Ectodermal cell (in vitro differentiated cells): ENCODE results near the gene RAB13. TPM values are rescaled to one million over a fixed set of nuclear protein-coding genes. Genes with fewer than 3 reads are reported as not detected.
"Not testable (repeated sequence)": the region's sequence is repeated elsewhere in the genome, so short reads cannot be mapped to it uniquely, and the experiment has no call there.

ENCODE experiments used
- H3K27ac ChIP-seq: 2 replicates; pipeline ENCODE4 v1.7.0; 2013; ENCODE audit warnings: mild to moderate bottlenecking, low read depth, low read length; ENCODE audit not compliant: insufficient read depth, poor library complexity, severe bottlenecking
- H3K27me3 ChIP-seq: 2 replicates; pipeline ENCODE4 v1.7.0; 2013; ENCODE audit warnings: mild to moderate bottlenecking, low read length; ENCODE audit not compliant: insufficient read depth, control insufficient read depth, poor library complexity, severe bottlenecking
- H3K36me3 ChIP-seq: one replicate; pipeline ENCODE4 v1.7.0; 2013; ENCODE audit warnings: low read length; ENCODE audit not compliant: control insufficient read depth, insufficient read depth
- H3K4me1 ChIP-seq: one replicate; pipeline ENCODE4 v1.7.0; 2013; ENCODE audit warnings: low read length; ENCODE audit not compliant: control insufficient read depth, insufficient read depth
- H3K4me3 ChIP-seq: 2 replicates; pipeline ENCODE4 v1.7.0; 2013; ENCODE audit warnings: low read depth, low read length, control low read depth; ENCODE audit not compliant: insufficient read depth
- H3K9me3 ChIP-seq: 2 replicates; pipeline ENCODE4 v1.7.0; 2013; ENCODE audit warnings: mild to moderate bottlenecking, low read length, moderate library complexity; ENCODE audit not compliant: control insufficient read depth
- WGBS, 2 experiments: methylation state at CpG; one replicate each; pipeline ENCODE4 v1.1.7; 2013; ENCODE audit warnings: missing lambda C conversion rate in 2 of 2; 5-methylcytosine and 5-hydroxymethylcytosine counted together
- polyA plus RNA-seq, 4 experiments: library from polyadenylated mRNA; stranded (reverse); fragments of 50-300 nt; gene quantifications; one replicate each; pipeline ENCODE4 v1.2.3, GENCODE V29; 2013

The RAB13 gene
- 86.2 TPM for polyA plus RNA-seq (2013, experiment 1 of 4)
- 65.9 TPM for polyA plus RNA-seq (2013, experiment 2 of 4)
- 70.9 TPM for polyA plus RNA-seq (2013, experiment 3 of 4)
- 77.3 TPM for polyA plus RNA-seq (2013, experiment 4 of 4)

- 0% methylated on average over 32 of the region's 32 CpGs for WGBS, 2 experiments
- peaks cover 9% of the 10 kb centered on the region for H3K4me1 ChIP-seq
- H3K27me3 ChIP-seq, result no peaks in the 10 kb centered on the region
- H3K4me3 ChIP-seq, result peak within 1 kb of the TSS; percentile 54
- peak within 1 kb of the TSS; percentile 67 for H3K27ac ChIP-seq
- no peaks in the 10 kb centered on the region for H3K36me3 ChIP-seq
- no peaks in the 10 kb centered on the region for H3K9me3 ChIP-seq
These were observed at the start of gene RAB13 for GRCh38 chr1:153985941-153986761. Gene RAB13 (minus strand): TSS chr1:153986339. CDS start chr1:153986236, 103 bp downstream.

GRCh38 chr1:154033697-154034096 lies 47.6 kb upstream of the RAB13 start:
- 100% methylated on average over 1 of the region's 1 CpG; no CpG with 5 or more reads in 1 of the 2 experiments for WGBS, 2 experiments
- not testable (repeated sequence) for H3K36me3 ChIP-seq, H3K27ac ChIP-seq, H3K4me3 ChIP-seq, H3K27me3 ChIP-seq, H3K4me1 ChIP-seq, H3K9me3 ChIP-seq

GRCh38 chr1:154019940-154020339 lies 33.8 kb upstream of the RAB13 start:
- no peaks in the 10 kb centered on the region for H3K9me3 ChIP-seq
- H3K4me3 ChIP-seq, result no peak overlapping the region
- 88 to 94% methylated on average over 1 of the region's 1 CpG for WGBS, 2 experiments
- H3K27me3 ChIP-seq, result no peaks in the 10 kb centered on the region
- H3K27ac ChIP-seq, result no peak overlapping the region
- no peaks in the 10 kb centered on the region for H3K4me1 ChIP-seq
- no peaks in the 10 kb centered on the region for H3K36me3 ChIP-seq

GRCh38 chr1:154019269-154019668 lies 33.1 kb upstream of the RAB13 start:
- H3K9me3 ChIP-seq, result no peaks in the 10 kb centered on the region
- no peak overlapping the region for H3K4me3 ChIP-seq
- H3K27me3 ChIP-seq, result no peaks in the 10 kb centered on the region
- H3K27ac ChIP-seq, result no peak overlapping the region
- no peaks in the 10 kb centered on the region for H3K36me3 ChIP-seq
- 92 to 93% methylated on average over 4 of the region's 4 CpGs for WGBS, 2 experiments
- H3K4me1 ChIP-seq, result no peaks in the 10 kb centered on the region

- Histone ChIP-seq H3K4me3 (no peak overlapping the region), H3K36me3 (no peaks in the 10 kb centered on the region), H3K9me3 (no peaks in the 10 kb centered on the region), H3K4me1 (no peaks in the 10 kb centered on the region), H3K27me3 (no peaks in the 10 kb centered on the region), H3K27ac (no peak overlapping the region)
- 92 to 94% methylated on average over 3 of the region's 3 CpGs for WGBS, 2 experiments
These were observed 28.2 kb upstream of the RAB13 start for GRCh38 chr1:154014154-154014907.

- 94 to 95% methylated on average over 14 of the region's 14 CpGs for WGBS, 2 experiments
- not testable (repeated sequence) for H3K4me3 ChIP-seq, H3K27ac ChIP-seq, H3K27me3 ChIP-seq, H3K4me1 ChIP-seq, H3K9me3 ChIP-seq, H3K36me3 ChIP-seq
These were observed 26.4 kb upstream of the RAB13 start for GRCh38 chr1:154012543-154012942.

- 88 to 93% methylated on average over 1 of the region's 1 CpG for WGBS, 2 experiments
These were observed 26.0 kb upstream of the RAB13 start for GRCh38 chr1:154012129-154012528.

GRCh38 chr1:154006136-154006535 lies 20.0 kb upstream of the RAB13 start:
- H3K9me3 ChIP-seq, result no peaks in the 10 kb centered on the region
- 93 to 100% methylated on average over 3 of the region's 3 CpGs for WGBS, 2 experiments
- no peak overlapping the region for H3K27ac ChIP-seq
- H3K27me3 ChIP-seq, result no peaks in the 10 kb centered on the region
- H3K36me3 ChIP-seq, result no peaks in the 10 kb centered on the region
- H3K4me3 ChIP-seq, result no peak overlapping the region
- H3K4me1 ChIP-seq, result no peaks in the 10 kb centered on the region

More at GRCh38 chr1:154012129-154012528, 26.0 kb upstream of the RAB13 start:
- no peak overlapping the region for H3K4me3 ChIP-seq
- H3K27me3 ChIP-seq, result no peaks in the 10 kb centered on the region
- H3K36me3 ChIP-seq, result no peaks in the 10 kb centered on the region
- no peaks in the 10 kb centered on the region for H3K9me3 ChIP-seq
- H3K27ac ChIP-seq, result no peak overlapping the region
- no peaks in the 10 kb centered on the region for H3K4me1 ChIP-seq

- Histone ChIP-seq H3K4me3 (no peak overlapping the region), H3K4me1 (no peaks in the 10 kb centered on the region), H3K27ac (no peak overlapping the region), H3K36me3 (peaks cover 3% of the 10 kb centered on the region), H3K27me3 (no peaks in the 10 kb centered on the region), H3K9me3 (no peaks in the 10 kb centered on the region)
- 90 to 96% methylated on average over 3 of the region's 4 CpGs for WGBS, 2 experiments
These were observed 14.3 kb upstream of the RAB13 start for GRCh38 chr1:154000420-154000819.

- H3K27me3 ChIP-seq, H3K9me3 ChIP-seq, H3K27ac ChIP-seq, H3K4me1 ChIP-seq, H3K4me3 ChIP-seq: not testable (repeated sequence)
- 94 to 95% methylated on average over 10 of the region's 10 CpGs for WGBS, 2 experiments
- H3K36me3 ChIP-seq, result peaks cover 22% of the 10 kb centered on the region
These were observed 10.7 kb upstream of the RAB13 start for GRCh38 chr1:153996882-153997281.
